Neuronal stem cell (in vitro differentiated cells): ENCODE data around the gene PTGS2.

ENCODE experiments used
- DNase-seq: peaks from one replicate; pipeline ENCODE4 v3.0.0-alpha.2; 2013; ENCODE audit warnings: low spot score
- H2AFZ ChIP-seq: one replicate; pipeline ENCODE4 v1.6.1; 2013; ENCODE audit warnings: mild to moderate bottlenecking, low read length, inconsistent platforms
- H2AK5ac ChIP-seq: 2 replicates; pipeline ENCODE4 v1.6.1; 2013; ENCODE audit warnings: low read depth, mild to moderate bottlenecking, inconsistent platforms, low read length, moderate library complexity, mixed read lengths
- H2BK120ac ChIP-seq: 2 replicates; pipeline ENCODE4 v1.6.1; 2013; ENCODE audit warnings: low read depth, mild to moderate bottlenecking, inconsistent platforms, low read length, moderate library complexity, mixed read lengths
- H2BK12ac ChIP-seq: one replicate; pipeline ENCODE4 v1.6.1; 2013; ENCODE audit warnings: low read length, inconsistent platforms
- H2BK15ac ChIP-seq: 2 replicates; pipeline ENCODE4 v1.6.1; 2013; ENCODE audit warnings: mild to moderate bottlenecking, low read length, inconsistent platforms, mixed read lengths
- H2BK5ac ChIP-seq: one replicate; pipeline ENCODE4 v1.6.1; 2013; ENCODE audit warnings: inconsistent platforms, mild to moderate bottlenecking, low read length, moderate library complexity
- H3K14ac ChIP-seq: one replicate; pipeline ENCODE4 v1.6.1; 2013; ENCODE audit warnings: low read length, inconsistent platforms
- H3K18ac ChIP-seq: 2 replicates; pipeline ENCODE4 v1.6.1; 2013; ENCODE audit warnings: low read length, inconsistent platforms
- H3K23ac ChIP-seq: 2 replicates; pipeline ENCODE4 v1.6.1; 2013; ENCODE audit warnings: low read depth, mild to moderate bottlenecking, mixed read lengths, low read length, inconsistent platforms; ENCODE audit not compliant: poor library complexity
- H3K27ac ChIP-seq: replicated peaks from 3 replicates; pipeline ENCODE4 v1.5.1; 2013; ENCODE audit warnings: low read length, inconsistent platforms
- H3K27me3 ChIP-seq, 3 experiments: 2 replicates each; pipeline ENCODE4 v1.6.1; 2013; ENCODE audit warnings: low read length in 3 of 3, mild to moderate bottlenecking in 2 of 3, inconsistent platforms in 1 of 3, low read depth in 1 of 3, mixed read lengths in 1 of 3, moderate library complexity in 1 of 3; ENCODE audit not compliant: control insufficient read depth in 3 of 3, insufficient read depth in 3 of 3
- H3K36me3 ChIP-seq, 2 donors: replicated peaks in 1 of 2; 2 replicates each; pipeline ENCODE4 v1.6.1; 2013; ENCODE audit warnings: low read length in 2 of 2; ENCODE audit not compliant: control insufficient read depth in 2 of 2, insufficient read depth in 2 of 2
- H3K4ac ChIP-seq: 2 replicates; pipeline ENCODE4 v1.6.1; 2013; ENCODE audit warnings: inconsistent platforms, mild to moderate bottlenecking, low read length, moderate library complexity
- H3K4me1 ChIP-seq, 2 donors: 1 replicate in 1 of 2; 2 replicates in 1 of 2; pipeline ENCODE4 v1.6.1; 2013; ENCODE audit warnings: low read length in 2 of 2, low read depth in 1 of 2; ENCODE audit not compliant: control insufficient read depth in 2 of 2, insufficient read depth in 1 of 2
- H3K4me2 ChIP-seq: one replicate; pipeline ENCODE4 v1.6.1; 2013; ENCODE audit warnings: mild to moderate bottlenecking, low read length, inconsistent platforms; ENCODE audit not compliant: insufficient read depth, poor library complexity, severe bottlenecking
- H3K4me3 ChIP-seq, 2 donors: 2 replicates each; pipeline ENCODE4 v1.5.1; 2013; ENCODE audit warnings: low read length in 2 of 2, mild to moderate bottlenecking in 2 of 2, inconsistent platforms in 1 of 2, moderate library complexity in 1 of 2
- H3K79me1 ChIP-seq: one replicate; pipeline ENCODE4 v1.6.1; 2013; ENCODE audit warnings: low read depth, mild to moderate bottlenecking, inconsistent platforms, low read length, moderate library complexity
- H3K9ac ChIP-seq: one replicate; pipeline ENCODE4 v1.6.1; 2013; ENCODE audit warnings: mild to moderate bottlenecking, low read depth, low read length, inconsistent platforms; ENCODE audit not compliant: poor library complexity
- H3K9me3 ChIP-seq, 2 donors: replicated peaks in 1 of 2; 2 replicates each; pipeline versions ENCODE3 to v1.6.1; 2013; ENCODE audit warnings: low read length in 2 of 2, mild to moderate bottlenecking in 2 of 2, inconsistent platforms in 1 of 2, low read depth in 1 of 2, mixed read lengths in 1 of 2, moderate library complexity in 1 of 2; ENCODE audit not compliant: control insufficient read depth in 2 of 2, insufficient read depth in 1 of 2
- H4K8ac ChIP-seq: one replicate; pipeline ENCODE4 v1.6.1; 2013; ENCODE audit warnings: low read depth, mild to moderate bottlenecking, inconsistent platforms, low read length, moderate library complexity
- H4K91ac ChIP-seq: one replicate; pipeline ENCODE4 v1.6.1; 2013; ENCODE audit warnings: low read length, low read depth, mild to moderate bottlenecking, inconsistent platforms; ENCODE audit not compliant: poor library complexity
- WGBS, 2 donors: extraction: QIAGEN DNeasy Blood & Tissue Kit; methylation state at CpG; one replicate each; pipeline ENCODE4 v1.1.7; 2013; ENCODE audit warnings: missing lambda C conversion rate in 2 of 2, mixed read lengths in 1 of 2; ENCODE audit not compliant: insufficient read length in 2 of 2, insufficient replicate concordance in 1 of 2; ENCODE audit errors: extremely low coverage in 2 of 2; 5-methylcytosine and 5-hydroxymethylcytosine counted together

The PTGS2 gene

GRCh38 chr1:186627019-186627418, 53.2 kb downstream of the PTGS2 start:
- DNase-seq, result no peak
- no peaks in the 10 kb centered on the region for H3K36me3 ChIP-seq
- no peak overlapping the region for H3K23ac ChIP-seq
- no peaks in the 10 kb centered on the region for H3K27me3 ChIP-seq
- no peak overlapping the region for H2AFZ ChIP-seq
- no peak overlapping the region for H2BK5ac ChIP-seq
- no peak overlapping the region for H3K18ac ChIP-seq
- no peak overlapping the region for H3K4me3 ChIP-seq
- no peak overlapping the region for H2BK15ac ChIP-seq
- no peak overlapping the region for H4K91ac ChIP-seq
- no peak overlapping the region for H3K27ac ChIP-seq
- no peak overlapping the region for H3K4ac ChIP-seq
- H2BK120ac ChIP-seq, result no peak overlapping the region
- no peak overlapping the region for H2AK5ac ChIP-seq
- no peaks in the 10 kb centered on the region for H3K79me1 ChIP-seq
- H2BK12ac ChIP-seq, result no peak overlapping the region
- H3K9ac ChIP-seq, result no peak overlapping the region
- H3K9me3 ChIP-seq, result no peaks in the 10 kb centered on the region
- no peak overlapping the region for H3K4me2 ChIP-seq
- WGBS, 2 donors, result no CpG with 5 or more reads among the region's 2 CpGs
- H4K8ac ChIP-seq, result no peak overlapping the region
- no peak overlapping the region for H3K14ac ChIP-seq
- H3K4me1 ChIP-seq, result no peaks in the 10 kb centered on the region

GRCh38 chr1:186626356-186626932, 53.8 kb downstream of the PTGS2 start:
- H2AK5ac ChIP-seq, result no peak overlapping the region
- H3K23ac ChIP-seq, result no peak overlapping the region
- no peaks in the 10 kb centered on the region for H3K4me1 ChIP-seq
- no peak overlapping the region for H3K27ac ChIP-seq
- no peak for DNase-seq
- no peak overlapping the region for H2BK5ac ChIP-seq
- no peak overlapping the region for H3K9ac ChIP-seq
- no peak overlapping the region for H3K4me2 ChIP-seq
- H3K79me1 ChIP-seq, result no peaks in the 10 kb centered on the region
- H2BK120ac ChIP-seq, result no peak overlapping the region
- no peak overlapping the region for H2BK15ac ChIP-seq
- no peak overlapping the region for H4K8ac ChIP-seq
- no peak overlapping the region for H2AFZ ChIP-seq
- WGBS, 2 donors, result no CpG with 5 or more reads among the region's 3 CpGs
- H3K36me3 ChIP-seq, result no peaks in the 10 kb centered on the region
- no peak overlapping the region for H2BK12ac ChIP-seq
- no peak overlapping the region for H3K4me3 ChIP-seq
- H4K91ac ChIP-seq, result no peak overlapping the region
- H3K27me3 ChIP-seq, result no peaks in the 10 kb centered on the region
- no peak overlapping the region for H3K4ac ChIP-seq
- no peak overlapping the region for H3K14ac ChIP-seq
- H3K9me3 ChIP-seq, result no peaks in the 10 kb centered on the region
- no peak overlapping the region for H3K18ac ChIP-seq

GRCh38 chr1:186623551-186623950, 56.7 kb downstream of the PTGS2 start:
- Histone ChIP-seq H3K18ac (no peak overlapping the region), H3K14ac (no peak overlapping the region), H2AFZ (no peak overlapping the region), H3K79me1 (no peaks in the 10 kb centered on the region), H2BK5ac (no peak overlapping the region), H3K9me3 (no peaks in the 10 kb centered on the region), H4K91ac (no peak overlapping the region), H4K8ac (no peak overlapping the region), H2BK12ac (no peak overlapping the region), H3K36me3 (no peaks in the 10 kb centered on the region), H2AK5ac (no peak overlapping the region), H3K4ac (no peak overlapping the region), H3K23ac (no peak overlapping the region), H3K4me2 (no peak overlapping the region), H3K4me3 (no peak overlapping the region), H2BK120ac (no peak overlapping the region), H2BK15ac (no peak overlapping the region), H3K27ac (no peak overlapping the region), H3K27me3 (no peaks in the 10 kb centered on the region), H3K4me1 (no peaks in the 10 kb centered on the region), H3K9ac (no peak overlapping the region)
- DNase-seq, result no peak
- WGBS, 2 donors, result no CpG with 5 or more reads among the region's 6 CpGs
